Keratinocyte (primary cell): ENCODE data around the gene BBS12.

Experiments
- CTCF ChIP-seq, 3 experiments: IDR thresholded peaks in 1 of 3; conservative IDR thresholded peaks in 1 of 3; optimal IDR thresholded peaks in 1 of 3; 2 replicates in 2 of 3; 3 replicates in 1 of 3; pipeline versions ENCODE3 to v1.5.1; 2011; ENCODE audit warnings: low read length in 3 of 3, mild to moderate bottlenecking in 3 of 3, moderate library complexity in 2 of 3, control low read depth in 1 of 3, inconsistent platforms in 1 of 3; ENCODE audit not compliant: insufficient read depth in 2 of 3; ENCODE audit errors: extremely low read depth in 1 of 3
- EZH2 ChIP-seq: IDR thresholded peaks from one replicate; pipeline ENCODE4 v1.6.1; 2012; ENCODE audit warnings: inconsistent platforms, mild to moderate bottlenecking, low read length, moderate library complexity

- TF ChIP-seq CTCF (optimal IDR thresholded peaks at IDR 0.05 in 1 of 3, IDR thresholded peaks at IDR 0.05 in 1 of 3, conservative IDR thresholded peaks at IDR 0.05 in 1 of 3; ENCODE audit: extremely low read depth in 1 of 3, insufficient read depth in 2 of 3, low read length in 3 of 3) (no peak), EZH2 (no peak)
Observed at GRCh38 chr4:122762966-122763716, 30.6 kb downstream of the BBS12 start.
